SK-N-SH (cell line): ENCODE measurements around the gene EFS. TPM values are rescaled to one million over a fixed set of nuclear protein-coding genes. Genes with fewer than 3 reads are reported as not detected.

Source experiments
- CTCF ChIA-PET: fragments of 300-600, 350-600 bp; formaldehyde crosslinking; extraction: SDS; loops from one replicate; lab custom pipeline; 2021; lab: Yijun Ruan, JAX
- POLR2A ChIA-PET: fragments of 350-600 bp; sonication (Branson Sonifier 250); formaldehyde crosslinking; extraction: SDS; loops from one replicate; lab custom pipeline; 2020; ENCODE audit warnings: antibody characterized with exemption, inconsistent platforms; lab: Yijun Ruan, JAX
- DNase-seq: peaks from one replicate; pipeline ENCODE4 v3.0.0; 2012
- H2AFZ ChIP-seq: fragments of 200-600 bp; sonication (generic); 2 replicates; pipeline ENCODE4 v1.8.1; 2016; ENCODE audit warnings: antibody characterized with exemption, mild to moderate bottlenecking, low read depth
- H3F3A ChIP-seq: fragments of 200-600 bp; sonication (generic); replicated peaks from 2 replicates; pipeline ENCODE3; 2016; ENCODE audit warnings: antibody characterized with exemption, mild to moderate bottlenecking; ENCODE audit not compliant: insufficient read depth
- H3K27ac ChIP-seq, 2 experiments: fragments of 200-500 bp in 1 of 2; fragments of 200-600 bp in 1 of 2; sonication (Bioruptor generic) in 1 of 2; sonication (generic), shearing (Covaris generic) in 1 of 2; 2 replicates each; pipeline versions ENCODE4 v1.5.1 to v1.6.1; 2014 to 2016; ENCODE audit warnings: low read depth in 2 of 2, inconsistent platforms in 1 of 2, low read length in 1 of 2, mild to moderate bottlenecking in 1 of 2, mixed read lengths in 1 of 2
- H3K27me3 ChIP-seq: fragments of 200-600 bp; sonication (generic), shearing (Covaris generic); 2 replicates; pipeline ENCODE4 v1.6.1; 2016; ENCODE audit warnings: mixed run types; ENCODE audit not compliant: insufficient read depth
- H3K36me3 ChIP-seq, 2 experiments: fragments of 200-500 bp in 1 of 2; fragments of 200-600 bp in 1 of 2; sonication (Bioruptor generic) in 1 of 2; sonication (generic) in 1 of 2; replicated peaks in 1 of 2; 2 replicates each; pipeline versions ENCODE3 to v1.5.1; 2014 to 2016; ENCODE audit warnings: low read length in 1 of 2, mild to moderate bottlenecking in 1 of 2; ENCODE audit not compliant: insufficient read depth in 2 of 2, control insufficient read depth in 1 of 2
- H3K4me1 ChIP-seq, 2 experiments: fragments of 200-500 bp in 1 of 2; fragments of 200-600 bp in 1 of 2; sonication (Bioruptor generic) in 1 of 2; sonication (generic), shearing (Covaris generic) in 1 of 2; 2 replicates each; pipeline versions ENCODE4 v1.5.1 to v1.6.1; 2014 to 2016; ENCODE audit warnings: low read depth in 1 of 2, low read length in 1 of 2, mixed run types in 1 of 2; ENCODE audit not compliant: insufficient read depth in 2 of 2, control insufficient read depth in 1 of 2
- H3K4me2 ChIP-seq: fragments of 200-600 bp; sonication (generic), shearing (Covaris generic); 2 replicates; pipeline ENCODE4 v1.6.1; 2017; ENCODE audit warnings: mixed run types
- H3K4me3 ChIP-seq, 2 experiments: fragments of 200-500 bp in 1 of 2; fragments of 200-600 bp in 1 of 2; sonication (Bioruptor generic) in 1 of 2; sonication (generic), shearing (Covaris generic) in 1 of 2; 2 replicates each; pipeline versions ENCODE4 v1.5.1 to v1.8.1; 2014 to 2016; ENCODE audit warnings: low read depth in 2 of 2, inconsistent platforms in 1 of 2, low read length in 1 of 2, mild to moderate bottlenecking in 1 of 2, mixed read lengths in 1 of 2, moderate library complexity in 1 of 2
- H3K79me2 ChIP-seq: fragments of 200-600 bp; sonication (generic); 2 replicates; pipeline ENCODE4 v1.8.1; 2017; ENCODE audit warnings: mild to moderate bottlenecking; ENCODE audit not compliant: insufficient read depth
- H3K9ac ChIP-seq: fragments of 200-600 bp; sonication (generic); 2 replicates; pipeline ENCODE4 v1.6.1; 2017; ENCODE audit warnings: mixed run types
- H3K9me2 ChIP-seq: fragments of 200-600 bp; sonication (generic); 2 replicates; pipeline ENCODE4 v1.6.1; 2017; ENCODE audit warnings: mixed run types
- H3K9me3 ChIP-seq: fragments of 200-600 bp; sonication (generic); 2 replicates; pipeline ENCODE4 v1.6.1; 2017; ENCODE audit warnings: mixed run types, mild to moderate bottlenecking, moderate library complexity
- H4K20me1 ChIP-seq: fragments of 200-600 bp; sonication (generic); 2 replicates; pipeline ENCODE4 v1.6.1; 2017; ENCODE audit warnings: mild to moderate bottlenecking, mixed run types; ENCODE audit not compliant: insufficient read depth
- CHD2 ChIP-seq: fragments of 150-350 bp; IDR thresholded peaks from 2 replicates; pipeline ENCODE4 v1.6.1; 2018; ENCODE audit warnings: low read length; ENCODE audit not compliant: partially characterized antibody
- CTCF ChIP-seq: fragments of 200-600 bp; sonication (generic); IDR thresholded peaks from 2 replicates; pipeline ENCODE4 v1.6.1; 2017; ENCODE audit warnings: antibody characterized with exemption, mild to moderate bottlenecking, moderate library complexity
- GATA2 ChIP-seq: sonication (generic); formaldehyde crosslinking; IDR thresholded peaks from 2 replicates; pipeline ENCODE4 v1.5.0; 2020; ENCODE audit warnings: mild to moderate bottlenecking, missing genetic modification reagents
- MAX ChIP-seq: IDR thresholded peaks from 2 replicates; pipeline ENCODE4 v1.4.0; 2012; ENCODE audit warnings: low read depth
- MXI1 ChIP-seq: IDR thresholded peaks from 2 replicates; pipeline ENCODE4 v1.6.1; 2012; ENCODE audit warnings: mild to moderate bottlenecking, low read depth, low read length, improper control_type of control experiment
- PBX3 ChIP-seq: IDR thresholded peaks from 2 replicates; pipeline ENCODE4; 2012
- RAD21 ChIP-seq: IDR thresholded peaks from 2 replicates; pipeline ENCODE4 v1.6.1; 2012; ENCODE audit warnings: mild to moderate bottlenecking, low read length
- RCOR1 ChIP-seq: fragments of 150-350 bp; IDR thresholded peaks from 2 replicates; pipeline ENCODE4 v1.6.1; 2017; ENCODE audit warnings: antibody characterized with exemption, low read length
- SMC3 ChIP-seq: IDR thresholded peaks from 2 replicates; pipeline ENCODE4 v1.6.1; 2012; ENCODE audit warnings: low read depth, low read length, improper control_type of control experiment
- TAF1 ChIP-seq: IDR thresholded peaks from 2 replicates; pipeline ENCODE4 v1.6.1; 2012; ENCODE audit warnings: low read depth, mild to moderate bottlenecking, low read length, moderate library complexity, borderline replicate concordance
- TCF12 ChIP-seq: IDR thresholded peaks from 2 replicates; pipeline ENCODE4 v1.4.0; 2012
- TEAD4 ChIP-seq: IDR thresholded peaks from 2 replicates; pipeline ENCODE4 v1.4.0; 2012; ENCODE audit warnings: mild to moderate bottlenecking, borderline replicate concordance; ENCODE audit not compliant: insufficient read depth
- YY1 ChIP-seq: IDR thresholded peaks from 2 replicates; pipeline ENCODE4 v1.4.0; 2012; ENCODE audit warnings: low read depth, mild to moderate bottlenecking
- WGBS: methylation state at CpG from one replicate; pipeline ENCODE4 v1.1.6; 2017; ENCODE audit warnings: low lambda C conversion rate; 5-methylcytosine and 5-hydroxymethylcytosine counted together
- polyA plus RNA-seq, 3 experiments: library from polyadenylated mRNA; depleted of rRNA; stranded (reverse); fragments of >200 nt; gene quantifications; 2 replicates each; pipeline ENCODE4 v1.2.3, GENCODE V29; 2012

Gene EFS
- polyA plus RNA-seq, 1 of the 3 experiments (the other 2 are of a cell fraction): 4.4 TPM

GRCh38 chr14:23380197-23380914 lies 15.4 kb upstream of the EFS start:
- Histone ChIP-seq H3K27me3 (peaks cover 8% of the 10 kb centered on the region), H3K79me2 (no peaks in the 10 kb centered on the region), H3K4me2 (no peak overlapping the region), H3K9ac (no peak overlapping the region), H2AFZ (no peak overlapping the region), H3K4me3 (peak overlapping the region in 1 of 2 experiments; percentile 52; a peak in 1 of 4 replicates), H3K36me3 (no peaks in the 10 kb centered on the region), H3K4me1 (peaks cover 0 to 3% of the 10 kb centered on the region in 2 experiments; a peak in 1 of 4 replicates), H4K20me1 (no peaks in the 10 kb centered on the region), H3K9me3 (no peaks in the 10 kb centered on the region), H3K27ac (no peak overlapping the region), H3F3A (no peaks in the 10 kb centered on the region), H3K9me2 (no peaks in the 10 kb centered on the region)
- 50% methylated on average over 5 of the region's 16 CpGs for WGBS
- CTCF ChIA-PET: interaction anchor here (0.5 to 8.2 kb wide), 41 partner anchors 10 to 251 kb away, joined by 3 to 179 read pairs (median 4); partner anchors contain the start of genes EFS, HOMEZ, PABPN1 and SLC22A17
- DNase-seq: no peak
- no peak for TF ChIP-seq GATA2 (CRISPR knock-in tag)
- no peak for TF ChIP-seq PBX3
- TF ChIP-seq TEAD4: no peak
- no peak for TF ChIP-seq CHD2
- POLR2A ChIA-PET: interaction anchor here (1.0 to 1.7 kb wide), 2 partner anchors 54 to 58 kb away, joined by 3 to 6 read pairs; no protein-coding TSS in a partner anchor

DNA sequence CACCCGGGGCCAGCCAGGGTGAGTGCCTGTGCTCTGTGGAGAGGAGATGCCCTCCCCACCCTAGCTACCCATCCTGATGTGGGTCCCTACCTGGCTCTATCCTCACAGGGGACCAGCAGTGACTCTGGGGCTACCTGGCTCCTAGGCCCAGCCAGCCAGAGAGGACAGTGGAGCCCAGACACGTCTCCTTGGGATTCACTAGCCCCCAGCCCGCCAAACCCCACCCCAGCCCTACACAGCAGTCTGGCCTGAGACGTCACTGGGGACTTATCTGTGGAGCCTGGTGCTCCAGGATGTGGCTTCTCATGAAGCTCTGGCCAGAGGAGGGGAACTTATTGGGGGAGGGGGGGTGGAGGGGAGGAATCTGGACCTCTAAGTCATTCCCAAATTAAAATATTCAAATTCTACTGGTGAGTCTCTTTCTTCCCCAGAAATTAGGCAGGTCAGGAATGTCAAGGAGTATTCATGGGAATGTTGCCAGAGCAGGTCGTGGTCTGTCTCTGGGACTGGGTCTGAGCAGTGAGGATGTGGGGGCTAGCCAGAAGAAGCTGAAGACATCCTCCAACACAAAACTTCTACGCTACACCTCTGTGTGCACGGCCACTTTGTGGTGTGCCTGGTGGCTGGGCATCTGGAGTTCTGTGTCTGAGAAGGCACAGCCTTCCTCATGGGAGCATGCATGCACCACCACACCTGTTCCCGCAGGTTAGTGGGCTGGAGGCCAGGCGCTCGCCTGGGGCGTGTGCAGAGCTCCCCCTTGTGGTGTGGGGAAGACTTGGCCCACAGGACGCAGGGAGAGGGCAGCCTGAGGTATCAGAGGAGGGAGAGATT lies 14.6 kb upstream of the EFS start:
- H3K27ac ChIP-seq: no peak overlapping the region
- no peak overlapping the region for H2AFZ ChIP-seq
- H3K4me1 ChIP-seq: peaks cover 0 to 3% of the 10 kb centered on the region in 2 experiments; a peak in 1 of 4 replicates
- TF ChIP-seq MXI1: no peak
- no peak for TF ChIP-seq GATA2 (CRISPR knock-in tag)
- no peak for TF ChIP-seq TCF12
- no peak for TF ChIP-seq MAX
- peak; percentile 87 for TF ChIP-seq RAD21
- TF ChIP-seq TAF1: no peak
- TF ChIP-seq YY1: no peak
- TF ChIP-seq RCOR1: no peak
- peak; percentile 81 for TF ChIP-seq CTCF
- peak; percentile 86 for TF ChIP-seq SMC3
- H4K20me1 ChIP-seq: no peaks in the 10 kb centered on the region
- no peaks in the 10 kb centered on the region for H3F3A ChIP-seq
- ChIA-PET POLR2A (interaction anchor here (1.0 to 1.7 kb wide), 3 partner anchors 13 to 57 kb away, joined by 3 to 6 read pairs (median 5); no protein-coding TSS in a partner anchor), CTCF (interaction anchor here (0.5 to 8.2 kb wide), 44 partner anchors 11 to 250 kb away, joined by 3 to 179 read pairs (median 4); partner anchors contain the start of genes EFS, HOMEZ, PABPN1 and SLC22A17)
- H3K27me3 ChIP-seq: peaks cover 8% of the 10 kb centered on the region
- no peak overlapping the region for H3K4me2 ChIP-seq
- no peaks in the 10 kb centered on the region for H3K9me2 ChIP-seq
- peak overlapping the region in 1 of 2 experiments; percentile 52; a peak in 1 of 4 replicates for H3K4me3 ChIP-seq
- peak; percentile 83 for DNase-seq
- no peaks in the 10 kb centered on the region for H3K36me3 ChIP-seq
- no peaks in the 10 kb centered on the region for H3K79me2 ChIP-seq
- no peak overlapping the region for H3K9ac ChIP-seq
- WGBS: 24% methylated on average over 6 of the region's 12 CpGs
- no peaks in the 10 kb centered on the region for H3K9me3 ChIP-seq
